ENCODE results near the gene EDA.

The EDA gene

DNA sequence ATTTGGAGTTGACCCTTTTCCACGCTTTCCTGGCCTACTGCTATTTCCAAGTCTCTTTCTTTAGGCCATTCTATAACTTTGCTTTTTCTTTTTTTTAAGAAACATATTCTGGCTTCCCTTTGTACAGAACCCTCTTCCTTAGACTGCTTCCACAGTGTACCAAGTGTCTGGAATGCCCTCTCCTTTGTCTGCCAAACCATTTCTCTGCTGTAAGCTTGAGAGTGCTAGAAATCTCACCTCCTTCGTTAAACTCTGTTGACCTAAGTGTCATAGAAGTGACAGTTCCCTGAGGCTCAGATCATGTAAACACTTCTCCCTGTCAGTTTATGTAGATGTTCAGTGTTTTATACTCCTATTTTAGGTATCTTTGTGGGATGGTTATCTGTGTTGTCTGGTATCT lies 108.4 kb downstream of the EDA start:
- Histone ChIP-seq H3K4me3 (ENCODE audit: low read depth, low read length) (no peak overlapping the region), H3K9me3 (ENCODE audit: control insufficient read depth, low read length) (no peaks in the 10 kb centered on the region), H3K4me2 (ENCODE audit: low read length) (no peak overlapping the region), H3K27me3 (ENCODE audit: control insufficient read depth, insufficient read depth, low read length) (no peaks in the 10 kb centered on the region), H3K27ac (no peak overlapping the region), H3K79me2 (no peaks in the 10 kb centered on the region), H3K9ac (no peak overlapping the region), H3K4me1 (no peaks in the 10 kb centered on the region), H2AFZ (no peak overlapping the region), H3K36me3 (ENCODE audit: control insufficient read depth, insufficient read depth, low read length) (no peaks in the 10 kb centered on the region)
- TF ChIP-seq, protein P1, sequence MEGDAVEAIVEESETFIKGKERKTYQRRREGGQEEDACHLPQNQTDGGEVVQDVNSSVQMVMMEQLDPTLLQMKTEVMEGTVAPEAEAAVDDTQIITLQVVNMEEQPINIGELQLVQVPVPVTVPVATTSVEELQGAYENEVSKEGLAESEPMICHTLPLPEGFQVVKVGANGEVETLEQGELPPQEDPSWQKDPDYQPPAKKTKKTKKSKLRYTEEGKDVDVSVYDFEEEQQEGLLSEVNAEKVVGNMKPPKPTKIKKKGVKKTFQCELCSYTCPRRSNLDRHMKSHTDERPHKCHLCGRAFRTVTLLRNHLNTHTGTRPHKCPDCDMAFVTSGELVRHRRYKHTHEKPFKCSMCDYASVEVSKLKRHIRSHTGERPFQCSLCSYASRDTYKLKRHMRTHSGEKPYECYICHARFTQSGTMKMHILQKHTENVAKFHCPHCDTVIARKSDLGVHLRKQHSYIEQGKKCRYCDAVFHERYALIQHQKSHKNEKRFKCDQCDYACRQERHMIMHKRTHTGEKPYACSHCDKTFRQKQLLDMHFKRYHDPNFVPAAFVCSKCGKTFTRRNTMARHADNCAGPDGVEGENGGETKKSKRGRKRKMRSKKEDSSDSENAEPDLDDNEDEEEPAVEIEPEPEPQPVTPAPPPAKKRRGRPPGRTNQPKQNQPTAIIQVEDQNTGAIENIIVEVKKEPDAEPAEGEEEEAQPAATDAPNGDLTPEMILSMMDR (IDR thresholded peaks at IDR 0.05): no peak

DNA sequence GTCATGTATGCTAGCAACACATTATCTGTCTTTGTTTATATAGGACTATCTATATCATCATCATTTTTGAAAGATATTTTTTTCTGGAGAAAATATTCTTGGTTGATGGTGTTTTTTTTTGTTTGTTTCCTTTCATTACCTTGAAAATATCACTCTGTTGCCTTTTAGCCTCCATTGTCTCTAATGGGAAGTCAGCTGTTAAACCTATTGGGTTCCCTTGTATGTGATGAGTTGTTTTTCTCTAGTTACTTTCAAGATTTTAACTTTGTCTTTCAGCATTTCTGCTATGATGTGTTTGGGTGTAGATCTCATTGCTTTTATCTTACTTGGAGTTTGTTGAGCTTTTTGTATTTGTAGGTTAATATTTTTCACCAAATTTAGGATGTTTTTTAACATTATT lies 124.4 kb downstream of the EDA start:
- Histone ChIP-seq H3K4me1 (no peaks in the 10 kb centered on the region), H3K9me3 (ENCODE audit: control insufficient read depth, low read length) (no peaks in the 10 kb centered on the region), H3K27ac (no peak overlapping the region), H3K4me2 (ENCODE audit: low read length) (no peak overlapping the region), H3K27me3 (ENCODE audit: control insufficient read depth, insufficient read depth, low read length) (no peaks in the 10 kb centered on the region), H2AFZ (no peak overlapping the region), H3K79me2 (no peaks in the 10 kb centered on the region), H3K4me3 (ENCODE audit: low read depth, low read length) (no peak overlapping the region), H3K36me3 (ENCODE audit: control insufficient read depth, insufficient read depth, low read length) (no peaks in the 10 kb centered on the region), H3K9ac (no peak overlapping the region)
- TF ChIP-seq, protein P1 (IDR thresholded peaks at IDR 0.05): no peak

DNA sequence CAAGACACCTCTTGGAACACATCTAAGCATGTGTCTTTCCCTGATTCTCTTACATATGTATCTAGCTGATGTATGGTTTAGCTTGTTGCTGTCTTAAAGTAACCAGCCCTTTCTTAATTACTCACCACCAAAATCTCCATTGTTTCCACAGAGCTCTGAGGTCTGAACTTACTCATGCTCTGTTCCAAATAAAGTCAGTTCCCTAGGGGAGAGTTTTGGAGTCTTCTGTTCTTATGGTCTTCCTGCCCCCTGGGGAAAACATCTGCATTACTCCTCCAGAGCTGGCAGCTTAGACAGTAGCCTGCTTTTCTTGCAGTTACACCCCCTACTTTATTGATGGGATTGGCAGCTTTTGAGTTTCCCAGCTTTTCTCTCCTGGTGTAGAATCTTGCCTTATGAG lies 125.8 kb downstream of the EDA start:
- Histone ChIP-seq H3K4me3 (ENCODE audit: low read depth, low read length) (no peak overlapping the region), H3K36me3 (ENCODE audit: control insufficient read depth, insufficient read depth, low read length) (no peaks in the 10 kb centered on the region), H3K27me3 (ENCODE audit: control insufficient read depth, insufficient read depth, low read length) (no peaks in the 10 kb centered on the region), H3K27ac (no peak overlapping the region), H3K9me3 (ENCODE audit: control insufficient read depth, low read length) (no peaks in the 10 kb centered on the region), H3K79me2 (no peaks in the 10 kb centered on the region), H3K4me2 (ENCODE audit: low read length) (no peak overlapping the region), H2AFZ (no peak overlapping the region), H3K9ac (no peak overlapping the region), H3K4me1 (no peaks in the 10 kb centered on the region)
- TF ChIP-seq, protein P1 (IDR thresholded peaks at IDR 0.05): no peak

DNA sequence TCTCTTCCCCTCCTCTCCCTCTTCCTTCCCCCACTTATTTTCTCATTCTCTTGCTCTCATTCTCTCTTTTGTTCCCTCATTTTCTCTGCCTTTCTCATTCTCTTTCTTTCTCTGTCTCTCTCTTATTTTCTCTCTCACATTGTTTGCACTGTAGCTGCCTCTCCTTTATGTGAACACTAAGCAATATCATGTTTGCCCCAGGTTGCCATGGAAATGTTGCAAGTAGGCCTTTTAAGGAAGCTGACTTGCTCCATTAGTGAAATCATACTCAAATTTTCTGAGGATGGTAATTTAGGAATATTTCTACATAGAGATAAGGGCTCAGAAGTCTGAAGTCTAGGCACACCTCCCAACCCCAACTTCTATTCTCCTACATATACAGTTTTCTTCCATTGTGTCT lies 130.1 kb downstream of the EDA start:
- H3K27me3 ChIP-seq (ENCODE audit: control insufficient read depth, insufficient read depth, low read length): no peaks in the 10 kb centered on the region

DNA sequence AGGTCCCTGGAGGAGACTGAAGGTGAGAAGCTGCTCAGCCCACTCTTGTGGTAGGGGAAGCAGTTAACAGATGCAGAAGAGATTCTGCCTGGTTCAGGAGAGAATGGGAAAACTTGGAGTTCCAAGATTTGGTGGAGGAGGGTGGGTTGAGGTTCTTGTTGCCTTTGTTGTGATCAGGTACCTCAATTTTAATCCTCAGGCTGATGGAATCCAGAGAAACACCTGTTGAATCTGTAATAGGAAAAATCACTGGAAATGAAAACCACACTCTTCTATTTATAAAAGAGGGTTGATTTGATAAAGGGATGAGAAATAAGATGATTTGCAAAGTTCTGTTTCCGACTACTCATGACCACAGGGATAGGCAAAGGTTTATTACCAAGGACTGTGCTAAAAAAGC lies 132.1 kb downstream of the EDA start:
- H3K27me3 ChIP-seq (ENCODE audit: control insufficient read depth, insufficient read depth, low read length): no peaks in the 10 kb centered on the region
- H3K79me2 ChIP-seq: no peaks in the 10 kb centered on the region
- H3K9ac ChIP-seq: no peak overlapping the region
- no peaks in the 10 kb centered on the region for H3K36me3 ChIP-seq (ENCODE audit: control insufficient read depth, insufficient read depth, low read length)
- H3K9me3 ChIP-seq (ENCODE audit: control insufficient read depth, low read length): no peaks in the 10 kb centered on the region
- H3K4me1 ChIP-seq: no peaks in the 10 kb centered on the region
- TF ChIP-seq, protein P1 (IDR thresholded peaks at IDR 0.05): no peak
- H3K4me3 ChIP-seq (ENCODE audit: low read depth, low read length): no peak overlapping the region
- H3K27ac ChIP-seq: no peak overlapping the region
- H3K4me2 ChIP-seq (ENCODE audit: low read length): no peak overlapping the region
- H2AFZ ChIP-seq: no peak overlapping the region

More for the DNA sequence above, 130.1 kb downstream of the EDA start:
- no peak overlapping the region for H3K27ac ChIP-seq
- H2AFZ ChIP-seq: no peak overlapping the region
- no peaks in the 10 kb centered on the region for H3K36me3 ChIP-seq (ENCODE audit: control insufficient read depth, insufficient read depth, low read length)
- H3K4me3 ChIP-seq (ENCODE audit: low read depth, low read length): no peak overlapping the region
- H3K9ac ChIP-seq: no peak overlapping the region
- TF ChIP-seq, protein P1 (IDR thresholded peaks at IDR 0.05): no peak
- H3K4me2 ChIP-seq (ENCODE audit: low read length): no peak overlapping the region
- no peaks in the 10 kb centered on the region for H3K4me1 ChIP-seq
- H3K9me3 ChIP-seq (ENCODE audit: control insufficient read depth, low read length): no peaks in the 10 kb centered on the region
- H3K79me2 ChIP-seq: no peaks in the 10 kb centered on the region
